HG03575 (cell line): ENCODE data around the gene SLC27A5.
"Not testable (repeated sequence)": the region's sequence is repeated elsewhere in the genome, so short reads cannot be mapped to it uniquely, and the experiment has no call there.

ENCODE experiments used
- ATAC-seq: cut with Tn5 transposase; IDR thresholded peaks from one replicate; pipeline ENCODE4 v1.9.1; 2021; ENCODE audit not compliant: unreplicated experiment, insufficient number of reproducible peaks, low FRiP score; ENCODE audit errors: extremely low read depth

Gene SLC27A5

DNA sequence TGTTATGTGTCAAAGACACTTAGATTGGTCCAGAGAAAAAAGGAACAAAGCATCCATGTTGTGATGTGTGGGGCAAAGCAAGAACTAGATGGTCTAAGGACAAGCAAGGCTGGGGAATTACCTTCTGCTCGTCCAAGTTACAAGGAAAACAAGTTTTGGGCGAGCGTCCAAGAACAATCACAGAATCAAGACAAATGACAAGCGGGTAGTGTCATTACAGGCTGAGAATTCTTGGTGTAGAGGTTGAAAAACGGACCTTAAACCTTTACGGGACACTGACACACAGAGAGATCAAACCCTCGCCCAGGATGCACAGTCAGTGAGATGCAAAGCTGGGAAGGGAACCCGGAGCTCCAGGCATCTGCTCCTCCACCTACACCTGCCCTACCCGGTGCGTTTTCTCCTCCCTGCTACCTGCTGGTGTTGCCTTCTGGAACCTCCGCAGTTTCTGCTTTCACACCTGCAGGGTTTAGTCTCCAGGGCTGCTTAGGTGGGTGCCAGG is 60.9 kb downstream of the SLC27A5 start:
- ATAC-seq = no peak

DNA sequence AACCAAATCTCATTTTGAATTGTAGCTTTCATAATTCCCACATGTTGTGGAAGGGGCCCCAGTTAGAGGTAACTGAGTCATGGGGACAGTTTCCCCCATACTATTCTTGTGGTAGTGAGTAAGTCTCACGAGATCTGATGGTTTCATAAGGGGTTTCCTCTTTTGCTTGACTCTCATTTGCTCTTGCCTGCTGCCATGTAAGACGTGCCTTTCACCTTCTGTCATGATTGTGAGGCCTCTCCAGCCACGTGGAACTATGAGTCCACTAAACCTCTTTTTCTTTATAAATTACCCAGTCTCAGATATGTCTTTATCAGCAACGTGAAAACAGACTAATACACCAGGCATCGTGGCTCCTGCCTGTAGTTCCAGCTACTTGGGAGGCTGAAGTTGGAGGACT is 61.8 kb downstream of the SLC27A5 start:
- ATAC-seq = not testable (repeated sequence)

DNA sequence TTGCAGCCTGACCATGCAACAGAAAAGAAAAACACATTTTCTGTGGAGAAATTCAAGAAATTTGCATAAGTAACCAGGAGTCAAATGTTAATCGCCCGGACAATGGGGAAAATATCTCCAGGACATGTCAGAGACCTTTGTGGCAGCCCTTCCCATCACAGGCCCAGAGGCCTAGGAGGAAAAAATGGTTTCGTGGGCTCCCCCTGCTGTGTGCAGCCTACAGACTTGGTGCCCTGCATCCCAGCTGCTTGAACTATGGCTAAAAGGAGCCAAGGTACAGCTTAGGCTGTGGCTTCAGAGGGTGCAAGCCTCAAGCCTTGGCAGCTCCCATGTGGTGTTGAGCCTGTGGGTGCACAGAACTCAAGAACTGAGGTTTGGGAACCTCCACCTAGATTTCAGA is 62.9 kb downstream of the SLC27A5 start:
- not testable (repeated sequence) for ATAC-seq
